Mesothelial cell of epicardium (in vitro differentiated cells): ENCODE results near the gene AQP2. TPM values are rescaled to one million over a fixed set of nuclear protein-coding genes. Genes with fewer than 3 reads are reported as not detected.

Experiments
- DNase-seq, 2 experiments: peaks; one replicate each; pipeline ENCODE4 v3.0.0; 2021; ENCODE audit warnings: low spot score in 2 of 2; ENCODE audit not compliant: unreplicated experiment in 2 of 2
- H3K27ac Mint-ChIP-seq: 2 replicates; pipeline ENCODE4 v1.8.0; 2021; ENCODE audit warnings: mixed read lengths
- H3K27me3 Mint-ChIP-seq: 2 replicates; pipeline ENCODE4 v1.8.0; 2021; ENCODE audit warnings: low read depth, mixed read lengths
- H3K36me3 Mint-ChIP-seq: 2 replicates; pipeline ENCODE4 v1.8.0; 2021; ENCODE audit warnings: mixed read lengths
- H3K4me1 Mint-ChIP-seq: 2 replicates; pipeline ENCODE4 v1.8.0; 2021; ENCODE audit warnings: mixed read lengths
- H3K4me3 Mint-ChIP-seq: 2 replicates; pipeline ENCODE4 v1.8.0; 2021; ENCODE audit warnings: mild to moderate bottlenecking, moderate library complexity, mixed read lengths
- H3K9me3 Mint-ChIP-seq: 2 replicates; pipeline ENCODE4 v1.8.0; 2021; ENCODE audit warnings: mixed read lengths
- total RNA-seq: library from RNA; stranded (reverse); gene quantifications from 3 replicates; pipeline ENCODE4 v1.2.1, GENCODE V29; 2021
- TF ChIP-seq, protein P1 (sequence below): fragments of 200-600 bp; sonication (generic); IDR thresholded peaks from one replicate; pipeline ENCODE4 v1.5.0; 2021; ENCODE audit warnings: antibody characterized with exemption; ENCODE audit not compliant: unreplicated experiment

The AQP2 gene
- total RNA-seq, 1 donor from 2014 or later: not detected

- H3K4me3 Mint-ChIP-seq: peak within 1 kb of the TSS; percentile 51
- H3K36me3 Mint-ChIP-seq: no peaks in the 10 kb centered on the region
- DNase-seq: no peak
- H3K9me3 Mint-ChIP-seq: no peaks in the 10 kb centered on the region
- TF ChIP-seq, protein P1, sequence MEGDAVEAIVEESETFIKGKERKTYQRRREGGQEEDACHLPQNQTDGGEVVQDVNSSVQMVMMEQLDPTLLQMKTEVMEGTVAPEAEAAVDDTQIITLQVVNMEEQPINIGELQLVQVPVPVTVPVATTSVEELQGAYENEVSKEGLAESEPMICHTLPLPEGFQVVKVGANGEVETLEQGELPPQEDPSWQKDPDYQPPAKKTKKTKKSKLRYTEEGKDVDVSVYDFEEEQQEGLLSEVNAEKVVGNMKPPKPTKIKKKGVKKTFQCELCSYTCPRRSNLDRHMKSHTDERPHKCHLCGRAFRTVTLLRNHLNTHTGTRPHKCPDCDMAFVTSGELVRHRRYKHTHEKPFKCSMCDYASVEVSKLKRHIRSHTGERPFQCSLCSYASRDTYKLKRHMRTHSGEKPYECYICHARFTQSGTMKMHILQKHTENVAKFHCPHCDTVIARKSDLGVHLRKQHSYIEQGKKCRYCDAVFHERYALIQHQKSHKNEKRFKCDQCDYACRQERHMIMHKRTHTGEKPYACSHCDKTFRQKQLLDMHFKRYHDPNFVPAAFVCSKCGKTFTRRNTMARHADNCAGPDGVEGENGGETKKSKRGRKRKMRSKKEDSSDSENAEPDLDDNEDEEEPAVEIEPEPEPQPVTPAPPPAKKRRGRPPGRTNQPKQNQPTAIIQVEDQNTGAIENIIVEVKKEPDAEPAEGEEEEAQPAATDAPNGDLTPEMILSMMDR: no peak
- H3K27me3 Mint-ChIP-seq: peaks cover 93% of the 10 kb centered on the region
- H3K27ac Mint-ChIP-seq: no peak within 1 kb of the TSS
- H3K4me1 Mint-ChIP-seq: peaks cover 15% of the 10 kb centered on the region
Observed at GRCh38 chr12:49961111-49961922, 10.8 kb downstream of the AQP2 start, which contains the start of gene AQP5. TSS of gene AQP5 (plus strand) at chr12:49961872. CDS start at chr12:49962018, 146 bp downstream.

DNA sequence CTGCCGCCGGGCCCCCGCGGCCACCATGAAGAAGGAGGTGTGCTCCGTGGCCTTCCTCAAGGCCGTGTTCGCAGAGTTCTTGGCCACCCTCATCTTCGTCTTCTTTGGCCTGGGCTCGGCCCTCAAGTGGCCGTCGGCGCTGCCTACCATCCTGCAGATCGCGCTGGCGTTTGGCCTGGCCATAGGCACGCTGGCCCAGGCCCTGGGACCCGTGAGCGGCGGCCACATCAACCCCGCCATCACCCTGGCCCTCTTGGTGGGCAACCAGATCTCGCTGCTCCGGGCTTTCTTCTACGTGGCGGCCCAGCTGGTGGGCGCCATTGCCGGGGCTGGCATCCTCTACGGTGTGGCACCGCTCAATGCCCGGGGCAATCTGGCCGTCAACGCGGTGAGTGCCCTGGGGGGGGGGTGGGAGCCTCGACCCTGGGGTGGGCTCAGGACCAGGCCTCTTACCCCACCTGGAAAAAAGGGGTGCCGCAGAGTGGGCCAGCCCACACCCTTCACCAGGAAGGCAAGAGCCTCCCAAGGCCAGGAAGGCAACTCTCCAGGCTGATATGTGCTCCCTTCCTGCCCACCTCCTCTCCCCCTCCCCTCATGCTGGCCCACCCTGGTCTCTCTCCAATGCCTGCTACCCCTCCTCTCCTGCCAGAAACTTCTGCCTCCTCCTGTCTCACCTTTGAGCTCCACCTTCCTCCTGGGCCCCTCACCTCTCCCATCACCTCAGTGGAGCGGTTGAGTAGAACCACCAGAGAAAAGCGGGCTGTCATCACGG is 11.6 kb downstream of the AQP2 start:
- DNase-seq: no peak
- no peaks in the 10 kb centered on the region for H3K9me3 Mint-ChIP-seq
- TF ChIP-seq, protein P1: no peak

DNA sequence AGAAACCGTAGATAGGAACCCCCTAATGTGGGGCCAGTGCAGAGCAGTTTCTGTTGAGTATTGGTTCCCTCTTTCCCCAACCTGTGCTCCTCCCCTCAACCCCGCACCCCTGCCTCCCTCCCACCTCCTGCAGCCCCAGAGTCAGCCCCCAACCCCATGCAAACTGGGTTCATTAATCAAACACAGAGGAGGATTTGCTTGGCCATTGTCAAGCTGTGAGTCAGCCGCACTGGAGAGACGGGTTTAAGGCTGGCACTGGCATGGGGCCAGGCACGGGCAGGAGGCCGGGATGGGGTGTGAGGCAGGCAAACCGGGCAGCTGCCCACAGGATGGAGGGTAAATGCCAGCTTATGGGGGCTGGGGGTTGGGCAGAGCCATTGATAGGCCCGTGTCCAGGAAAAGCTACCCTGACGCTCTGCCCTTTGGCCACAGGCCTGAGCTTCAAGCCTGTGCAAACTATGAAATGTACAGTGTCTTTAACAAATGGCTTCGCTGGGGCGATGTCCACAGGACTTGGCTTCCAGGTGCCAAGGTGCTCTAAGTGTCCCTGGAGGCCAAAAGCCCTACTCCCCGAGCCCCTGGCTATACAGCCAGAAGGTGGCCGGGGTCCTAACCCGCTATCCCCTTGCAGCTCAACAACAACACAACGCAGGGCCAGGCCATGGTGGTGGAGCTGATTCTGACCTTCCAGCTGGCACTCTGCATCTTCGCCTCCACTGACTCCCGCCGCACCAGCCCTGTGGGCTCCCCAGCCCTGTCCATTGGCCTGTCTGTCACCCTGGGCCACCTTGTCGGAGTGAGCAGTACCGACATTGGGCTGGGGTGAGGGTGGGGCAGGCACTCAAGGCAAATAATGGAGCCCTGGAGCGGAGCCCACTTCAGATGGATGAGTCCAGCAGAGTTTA is 12.6 kb downstream of the AQP2 start:
- no peaks in the 10 kb centered on the region for H3K9me3 Mint-ChIP-seq
- H3K27me3 Mint-ChIP-seq: peaks cover 85% of the 10 kb centered on the region
- TF ChIP-seq, protein P1: no peak
- no peak for DNase-seq
- no peak overlapping the region for H3K27ac Mint-ChIP-seq
- H3K36me3 Mint-ChIP-seq: no peaks in the 10 kb centered on the region
- peak overlapping the region; percentile 43 for H3K4me3 Mint-ChIP-seq
- H3K4me1 Mint-ChIP-seq: peaks cover 18% of the 10 kb centered on the region

More for the DNA sequence above, 11.6 kb downstream of the AQP2 start:
- H3K27me3 Mint-ChIP-seq: peaks cover 91% of the 10 kb centered on the region
- peaks cover 18% of the 10 kb centered on the region for H3K4me1 Mint-ChIP-seq
- no peak overlapping the region for H3K27ac Mint-ChIP-seq
- H3K36me3 Mint-ChIP-seq: no peaks in the 10 kb centered on the region
- H3K4me3 Mint-ChIP-seq: peak overlapping the region; percentile 43

GRCh38 chr12:49963976-49964815 is 13.7 kb downstream of the AQP2 start:
- H3K9me3 Mint-ChIP-seq: no peaks in the 10 kb centered on the region
- no peak overlapping the region for H3K4me3 Mint-ChIP-seq
- TF ChIP-seq, protein P1: no peak
- no peak overlapping the region for H3K27ac Mint-ChIP-seq
- DNase-seq: no peak
- H3K27me3 Mint-ChIP-seq: peaks cover 78% of the 10 kb centered on the region
- peaks cover 18% of the 10 kb centered on the region for H3K4me1 Mint-ChIP-seq
- no peaks in the 10 kb centered on the region for H3K36me3 Mint-ChIP-seq
